Hepatocyte (in vitro differentiated cells): Measurements from ENCODE around the gene UBE2J2.

Source experiments
- CTCF ChIP-seq: fragments of 200-600 bp; sonication (generic); IDR thresholded peaks from 2 replicates; pipeline ENCODE4 v1.5.1; 2016; ENCODE audit warnings: antibody characterized with exemption, mild to moderate bottlenecking; ENCODE audit not compliant: poor library complexity
- EZH2 ChIP-seq: fragments of 200-600 bp; sonication (generic); IDR thresholded peaks from 2 replicates; pipeline ENCODE4 v1.6.1; 2016; ENCODE audit warnings: antibody characterized with exemption, mild to moderate bottlenecking, borderline replicate concordance
- EZH2phosphoT487 ChIP-seq: fragments of 200-600 bp; sonication (generic); IDR thresholded peaks from one replicate; pipeline ENCODE4 v1.6.1; 2018; ENCODE audit warnings: antibody characterized with exemption, mild to moderate bottlenecking, low read depth, moderate library complexity; ENCODE audit not compliant: unreplicated experiment, severe bottlenecking

- no peak for TF ChIP-seq CTCF
- no peak for TF ChIP-seq EZH2
- TF ChIP-seq EZH2phosphoT487: no peak
Observed at GRCh38 chr1:1321477-1321876, 47.8 kb upstream of the UBE2J2 start.
